ENCODE data around the gene KRT71. TPM values are rescaled to one million over a fixed set of nuclear protein-coding genes. Genes with fewer than 3 reads are reported as not detected.

Gene KRT71
- total and polyA plus RNA-seq, 3 donors from 2014 or later, result 0.12 TPM; not detected in 2

DNA sequence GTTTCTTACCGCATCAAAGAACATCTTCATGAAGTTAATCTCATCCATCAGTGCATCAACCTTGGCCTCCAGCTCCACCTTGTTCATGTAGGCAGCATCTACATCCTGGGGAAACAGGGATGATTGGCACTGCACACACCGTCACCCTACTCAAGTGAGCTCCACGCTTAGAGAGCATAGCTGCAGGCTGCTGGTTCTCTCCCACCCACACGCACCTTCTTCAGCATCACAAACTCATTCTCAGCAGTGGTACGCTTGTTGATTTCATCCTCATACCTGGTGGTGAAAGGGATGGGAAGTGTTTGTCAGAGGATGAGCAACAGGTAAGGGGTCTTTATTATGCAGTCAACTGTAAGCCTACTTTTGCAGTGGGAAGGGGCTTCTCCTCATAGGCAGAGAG is 35.1 kb downstream of the KRT71 start:
- Histone ChIP-seq H3K27ac (no peak overlapping the region), H3K36me3 (ENCODE audit: low read depth, missing control alignments) (no peaks in the 10 kb centered on the region), H3K27me3 (no peaks in the 10 kb centered on the region), H3K4me3 (no peak overlapping the region), H3K9me3 (no peaks in the 10 kb centered on the region), H3K4me1 (no peaks in the 10 kb centered on the region)
- 95 to 99% methylated on average over 5 of the region's 5 CpGs for WGBS, 2 donors
- DNase-seq, result no peak
- TF ChIP-seq, protein P1, sequence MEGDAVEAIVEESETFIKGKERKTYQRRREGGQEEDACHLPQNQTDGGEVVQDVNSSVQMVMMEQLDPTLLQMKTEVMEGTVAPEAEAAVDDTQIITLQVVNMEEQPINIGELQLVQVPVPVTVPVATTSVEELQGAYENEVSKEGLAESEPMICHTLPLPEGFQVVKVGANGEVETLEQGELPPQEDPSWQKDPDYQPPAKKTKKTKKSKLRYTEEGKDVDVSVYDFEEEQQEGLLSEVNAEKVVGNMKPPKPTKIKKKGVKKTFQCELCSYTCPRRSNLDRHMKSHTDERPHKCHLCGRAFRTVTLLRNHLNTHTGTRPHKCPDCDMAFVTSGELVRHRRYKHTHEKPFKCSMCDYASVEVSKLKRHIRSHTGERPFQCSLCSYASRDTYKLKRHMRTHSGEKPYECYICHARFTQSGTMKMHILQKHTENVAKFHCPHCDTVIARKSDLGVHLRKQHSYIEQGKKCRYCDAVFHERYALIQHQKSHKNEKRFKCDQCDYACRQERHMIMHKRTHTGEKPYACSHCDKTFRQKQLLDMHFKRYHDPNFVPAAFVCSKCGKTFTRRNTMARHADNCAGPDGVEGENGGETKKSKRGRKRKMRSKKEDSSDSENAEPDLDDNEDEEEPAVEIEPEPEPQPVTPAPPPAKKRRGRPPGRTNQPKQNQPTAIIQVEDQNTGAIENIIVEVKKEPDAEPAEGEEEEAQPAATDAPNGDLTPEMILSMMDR (IDR thresholded peaks at IDR 0.05), result no peak
- no peak for TF ChIP-seq POLR2A (IDR thresholded peaks at IDR 0.05)
- intact Hi-C loops (cut with DNase I; ENCODE audit: low total_unique reads), result no loop called here

DNA sequence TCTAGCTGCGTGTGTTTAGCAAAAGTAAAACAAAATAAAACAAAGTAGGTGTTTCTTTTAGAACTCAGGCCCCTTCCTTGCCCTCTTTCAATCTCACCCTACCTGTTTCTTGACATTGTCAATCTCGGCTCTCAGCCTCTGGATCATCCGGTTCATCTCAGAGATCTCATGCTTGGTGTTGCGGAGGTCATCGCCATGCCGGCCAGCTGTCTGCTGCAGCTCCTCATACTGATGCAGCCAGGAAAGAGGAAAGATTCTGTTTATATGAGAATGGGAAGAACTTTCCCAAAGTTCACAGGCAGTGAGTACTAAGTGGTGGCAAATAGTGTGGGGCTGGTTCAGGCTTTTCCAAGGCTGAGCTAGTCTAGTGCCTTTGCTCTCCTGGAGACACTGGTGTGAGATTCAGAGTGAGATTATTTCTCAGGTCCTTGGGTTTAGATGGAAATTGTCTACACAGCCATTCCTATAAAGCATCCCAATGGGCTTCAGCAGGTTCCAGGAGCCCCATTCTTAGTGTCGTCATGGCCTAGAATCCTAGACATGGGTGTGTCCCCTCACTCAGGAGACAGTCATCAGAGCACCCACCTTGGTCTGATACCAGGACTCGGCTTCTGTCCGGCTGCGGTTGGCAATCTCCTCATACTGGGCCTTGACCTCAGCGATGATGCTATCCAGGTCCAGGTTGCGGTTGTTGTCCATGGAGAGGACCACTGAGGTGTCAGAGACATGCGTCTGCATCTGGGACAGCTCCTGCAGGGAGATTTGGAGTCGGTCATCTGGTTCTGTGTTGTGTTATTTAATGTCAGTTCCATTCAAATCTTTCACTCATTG is 35.7 kb downstream of the KRT71 start:
- Histone ChIP-seq H3K36me3 (ENCODE audit: low read depth, missing control alignments) (no peaks in the 10 kb centered on the region), H3K4me3 (no peak overlapping the region), H3K4me1 (no peaks in the 10 kb centered on the region), H3K27ac (no peak overlapping the region), H3K27me3 (no peaks in the 10 kb centered on the region), H3K9me3 (no peaks in the 10 kb centered on the region)
- WGBS, 2 donors, result 94 to 95% methylated on average over 13 to 14 of the region's 14 CpGs
- intact Hi-C loops (cut with DNase I; ENCODE audit: low total_unique reads), result no loop called here
- TF ChIP-seq, protein P1 (IDR thresholded peaks at IDR 0.05), result no peak
- TF ChIP-seq POLR2A (IDR thresholded peaks at IDR 0.05), result no peak
- DNase-seq, result peak; percentile 7

DNA sequence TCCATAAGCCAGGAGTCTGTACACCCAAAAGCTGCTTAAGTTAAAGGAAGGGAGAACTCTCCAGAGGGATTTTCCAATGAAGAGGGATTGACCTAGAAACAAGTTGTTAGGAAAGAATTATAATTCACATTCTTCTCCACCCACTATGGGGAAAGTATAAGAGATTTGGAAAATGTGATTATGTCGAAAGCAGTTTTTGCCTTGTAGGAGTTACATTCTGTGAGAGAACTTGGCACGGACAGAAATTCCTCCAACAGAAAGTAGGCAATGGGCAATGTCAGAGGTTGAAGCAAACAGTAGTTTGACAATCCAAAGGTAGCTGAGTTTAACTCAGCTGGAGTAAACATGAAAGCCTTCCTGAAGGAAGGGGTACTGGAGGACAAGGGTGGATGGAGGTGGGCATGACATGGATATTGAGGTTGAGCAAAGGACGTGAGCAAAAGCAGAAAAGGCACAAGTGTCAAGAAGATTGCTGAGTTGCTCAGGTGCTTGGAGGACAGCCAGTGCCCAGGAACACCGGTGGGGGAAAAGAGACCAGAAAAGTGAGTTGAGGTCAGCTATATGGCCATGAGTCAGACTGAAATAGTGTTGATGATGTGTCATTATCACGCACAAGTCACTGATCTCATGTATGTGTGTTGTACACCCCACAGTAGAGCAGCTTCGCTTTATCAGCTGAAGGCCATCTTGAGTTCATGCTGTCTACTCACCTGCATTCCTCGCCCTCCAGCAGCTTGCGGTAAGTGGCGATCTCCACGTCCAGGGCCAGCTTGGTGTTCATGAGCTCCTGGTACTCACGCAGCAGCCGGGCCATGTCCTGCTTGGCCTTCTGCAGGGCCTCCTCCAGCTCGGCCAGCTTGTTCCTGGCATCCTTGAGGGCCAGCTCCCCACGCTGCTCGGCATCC is 36.8 kb downstream of the KRT71 start:
- no peak overlapping the region for H3K4me3 ChIP-seq
- no peaks in the 10 kb centered on the region for H3K4me1 ChIP-seq
- TF ChIP-seq, protein P1 (IDR thresholded peaks at IDR 0.05), result no peak
- no peaks in the 10 kb centered on the region for H3K36me3 ChIP-seq (ENCODE audit: low read depth, missing control alignments)
- 70 to 87% methylated on average over 6 to 15 of the region's 15 CpGs for WGBS, 2 donors
- no peaks in the 10 kb centered on the region for H3K27me3 ChIP-seq
- H3K9me3 ChIP-seq, result no peaks in the 10 kb centered on the region
- DNase-seq, result peak; percentile 8
- no peak overlapping the region for H3K27ac ChIP-seq
- intact Hi-C loops (cut with DNase I; ENCODE audit: low total_unique reads), result no loop called here

DNA sequence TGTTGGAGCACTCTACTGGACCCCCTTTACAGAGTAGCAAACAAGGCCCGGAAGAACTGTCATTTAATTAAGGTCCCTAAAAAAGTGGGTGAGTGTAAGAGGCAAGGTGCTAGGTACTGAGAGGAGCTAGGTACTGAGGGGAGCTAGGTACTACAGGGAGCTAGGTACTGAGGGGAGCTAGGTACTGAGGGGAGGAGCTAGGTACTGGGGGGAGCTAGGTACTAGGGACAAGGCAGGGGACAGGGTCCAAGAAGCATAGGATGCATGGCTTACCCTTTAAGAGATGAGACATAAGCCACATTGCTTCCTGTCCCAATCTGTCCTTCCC is 37.7 kb downstream of the KRT71 start:
- H3K27ac ChIP-seq, result no peak overlapping the region
- no peaks in the 10 kb centered on the region for H3K36me3 ChIP-seq (ENCODE audit: low read depth, missing control alignments)
- DNase-seq, result no peak
- H3K27me3 ChIP-seq, result no peaks in the 10 kb centered on the region
- H3K4me3 ChIP-seq, result no peak overlapping the region
- intact Hi-C loops (cut with DNase I; ENCODE audit: low total_unique reads), result no loop called here
- 89 to 95% methylated on average over 1 of the region's 1 CpG for WGBS, 2 donors
- no peaks in the 10 kb centered on the region for H3K4me1 ChIP-seq
- H3K9me3 ChIP-seq, result no peaks in the 10 kb centered on the region
- TF ChIP-seq, protein P1 (IDR thresholded peaks at IDR 0.05), result no peak
- TF ChIP-seq POLR2A (IDR thresholded peaks at IDR 0.05), result no peak
